Gastroesophageal sphincter (tissue), 4 donors: ENCODE results near the gene SIPA1L3. TPM values are rescaled to one million over a fixed set of nuclear protein-coding genes. Genes with fewer than 3 reads are reported as not detected.

Experiments
- ATAC-seq: fragments of 150-250 bp; one replicate; pipeline ENCODE4 v1.9.1; 2016; ENCODE audit warnings: mild to moderate bottlenecking, moderate library complexity
- H3K27ac ChIP-seq, 4 donors: fragments of 200-600 bp; sonication (generic) in 3 of 4; 1 replicate in 3 of 4; 2 replicates in 1 of 4; pipeline ENCODE4 v1.5.1; 2016 to 2019
- H3K27me3 ChIP-seq: fragments of 200-600 bp; sonication (generic); one replicate; pipeline ENCODE4 v1.5.1; 2019
- H3K36me3 ChIP-seq, 2 donors: fragments of 200-600 bp; sonication (generic); one replicate each; pipeline ENCODE4 v1.5.1; 2019; ENCODE audit warnings: control low read depth in 1 of 2
- H3K4me1 ChIP-seq, 3 donors: fragments of 200-600 bp; sonication (generic); 1 replicate in 2 of 3; 2 replicates in 1 of 3; pipeline ENCODE4 v1.5.1; 2016 to 2019; ENCODE audit warnings: control low read depth in 2 of 3
- H3K4me3 ChIP-seq, 2 donors: fragments of 200-600 bp; sonication (generic); one replicate each; pipeline ENCODE4 v1.5.1; 2019; ENCODE audit warnings: mild to moderate bottlenecking in 1 of 2, moderate library complexity in 1 of 2
- H3K9me3 ChIP-seq, 3 donors: fragments of 200-600 bp; sonication (generic); one replicate each; pipeline ENCODE4 v1.5.1; 2017 to 2019; ENCODE audit warnings: control low read depth in 2 of 3
- EP300 ChIP-seq: sonication (generic); formaldehyde crosslinking; IDR thresholded peaks from one replicate; pipeline ENCODE4 v1.6.1; 2017; ENCODE audit warnings: antibody characterized with exemption, mild to moderate bottlenecking
- POLR2A ChIP-seq, 2 donors: fragments of 450-650 bp; IDR thresholded peaks; one replicate each; pipeline ENCODE4 v1.6.1; 2017; ENCODE audit warnings: antibody characterized with exemption in 2 of 2, mild to moderate bottlenecking in 2 of 2, moderate library complexity in 1 of 2
- POLR2AphosphoS5 ChIP-seq: sonication (generic); formaldehyde crosslinking; IDR thresholded peaks from one replicate; pipeline ENCODE4 v1.6.1; 2017; ENCODE audit warnings: antibody characterized with exemption
- WGBS, 2 donors: methylation state at CpG; one replicate each; pipeline ENCODE4 v1.1.5; 2018; ENCODE audit warnings: low coverage in 1 of 2; 5-methylcytosine and 5-hydroxymethylcytosine counted together
- total RNA-seq, 4 donors: library from RNA; depleted of rRNA; stranded (reverse); fragments of >200 nt; gene quantifications; one replicate each; pipeline ENCODE4 v1.1.0, GENCODE V29; 2016
- TF ChIP-seq, protein P1 (sequence below), 4 experiments: fragments of 200-600 bp in 2 of 4; fragments of 450-650 bp in 2 of 4; sonication (generic) in 1 of 4; IDR thresholded peaks; one replicate each; pipeline ENCODE4 v1.5.1; 2017 to 2019; ENCODE audit warnings: antibody characterized with exemption in 4 of 4, mild to moderate bottlenecking in 2 of 4, moderate library complexity in 2 of 4

Gene SIPA1L3
- total RNA-seq, 4 donors from 2014 or later, result 5.9 to 20.2 (median 11.8) TPM

DNA sequence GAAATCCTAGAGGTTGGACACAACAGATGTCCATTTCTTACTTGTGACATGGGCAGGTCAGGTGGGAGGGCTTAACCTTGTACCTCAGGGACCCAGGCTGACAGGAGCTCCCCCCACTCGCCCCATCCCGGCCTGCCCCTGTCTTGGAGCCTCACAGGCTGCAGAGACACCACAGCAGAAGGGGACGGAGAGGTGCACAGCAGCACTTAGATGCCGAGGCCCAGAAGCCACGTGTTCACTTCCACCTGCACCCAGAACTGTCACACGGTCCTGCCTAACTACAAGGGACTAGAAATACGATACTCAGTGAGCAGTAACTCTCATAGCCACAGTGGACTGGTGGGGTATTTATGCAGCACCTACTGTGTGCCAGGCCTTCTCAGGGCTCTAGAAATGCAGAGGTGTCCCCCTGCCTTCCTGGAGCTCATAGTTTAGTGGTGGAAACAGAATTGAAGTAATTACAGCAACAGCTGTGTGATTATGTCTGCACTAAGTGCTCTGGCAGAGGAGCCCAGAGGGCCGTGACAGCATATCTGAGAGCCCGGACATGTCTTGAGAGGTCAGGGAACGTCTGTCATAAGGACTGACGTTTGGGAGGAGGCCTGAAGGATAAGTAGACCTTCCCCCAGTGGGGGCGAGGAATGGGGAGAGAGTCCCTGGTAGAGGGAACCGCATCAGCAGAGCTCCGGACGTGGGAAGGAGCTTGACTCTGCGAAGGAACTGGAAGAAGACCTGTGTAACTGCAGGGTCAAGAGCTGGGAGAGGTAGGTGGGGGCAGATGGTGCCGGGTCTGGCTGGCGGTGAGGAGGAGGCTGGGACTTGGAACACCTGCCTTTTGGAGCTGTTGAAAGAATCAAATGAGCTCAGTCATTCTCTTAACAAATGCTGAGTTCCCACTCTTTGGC is 130.0 kb downstream of the SIPA1L3 start:
- H3K36me3 ChIP-seq, result no peaks in the 10 kb centered on the region
- ATAC-seq, result no peak
- H3K27me3 ChIP-seq, result no peaks in the 10 kb centered on the region
- no peak overlapping the region for H3K4me3 ChIP-seq
- peaks cover 0 to 13% (median 0%) of the 10 kb centered on the region in 3 donors for H3K4me1 ChIP-seq
- WGBS, 2 donors, result 59 to 71% methylated on average over 7 to 9 of the region's 18 CpGs
- H3K9me3 ChIP-seq, result no peaks in the 10 kb centered on the region
- H3K27ac ChIP-seq, result no peak overlapping the region
- TF ChIP-seq POLR2A (IDR thresholded peaks at IDR 0.05), result no peak
- TF ChIP-seq POLR2AphosphoS5, result no peak
- TF ChIP-seq, protein P1, sequence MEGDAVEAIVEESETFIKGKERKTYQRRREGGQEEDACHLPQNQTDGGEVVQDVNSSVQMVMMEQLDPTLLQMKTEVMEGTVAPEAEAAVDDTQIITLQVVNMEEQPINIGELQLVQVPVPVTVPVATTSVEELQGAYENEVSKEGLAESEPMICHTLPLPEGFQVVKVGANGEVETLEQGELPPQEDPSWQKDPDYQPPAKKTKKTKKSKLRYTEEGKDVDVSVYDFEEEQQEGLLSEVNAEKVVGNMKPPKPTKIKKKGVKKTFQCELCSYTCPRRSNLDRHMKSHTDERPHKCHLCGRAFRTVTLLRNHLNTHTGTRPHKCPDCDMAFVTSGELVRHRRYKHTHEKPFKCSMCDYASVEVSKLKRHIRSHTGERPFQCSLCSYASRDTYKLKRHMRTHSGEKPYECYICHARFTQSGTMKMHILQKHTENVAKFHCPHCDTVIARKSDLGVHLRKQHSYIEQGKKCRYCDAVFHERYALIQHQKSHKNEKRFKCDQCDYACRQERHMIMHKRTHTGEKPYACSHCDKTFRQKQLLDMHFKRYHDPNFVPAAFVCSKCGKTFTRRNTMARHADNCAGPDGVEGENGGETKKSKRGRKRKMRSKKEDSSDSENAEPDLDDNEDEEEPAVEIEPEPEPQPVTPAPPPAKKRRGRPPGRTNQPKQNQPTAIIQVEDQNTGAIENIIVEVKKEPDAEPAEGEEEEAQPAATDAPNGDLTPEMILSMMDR (IDR thresholded peaks at IDR 0.05), result no peak
- no peak for TF ChIP-seq EP300

DNA sequence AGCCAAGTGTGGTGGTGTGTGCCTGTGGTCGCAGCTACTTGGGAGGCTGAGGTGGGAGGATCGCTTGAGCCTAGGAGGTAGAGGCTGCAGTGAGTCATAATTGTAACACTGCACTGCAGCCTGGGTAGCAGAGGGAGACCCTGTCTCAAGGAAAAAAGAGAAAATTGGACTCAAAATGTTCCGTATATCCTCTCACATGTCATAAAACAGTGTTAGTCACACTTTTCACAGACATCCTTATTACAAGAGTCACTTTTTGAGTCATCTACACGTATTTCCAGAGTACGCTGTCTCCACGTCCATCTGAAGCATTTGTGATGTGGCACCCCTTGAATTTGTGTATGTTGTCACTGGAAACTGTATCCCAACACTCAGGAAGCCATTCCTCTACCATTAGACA is 133.0 kb downstream of the SIPA1L3 start:
- no peak overlapping the region for H3K4me3 ChIP-seq
- no peaks in the 10 kb centered on the region for H3K36me3 ChIP-seq
- H3K9me3 ChIP-seq, result no peaks in the 10 kb centered on the region
- no peaks in the 10 kb centered on the region for H3K27me3 ChIP-seq
- H3K27ac ChIP-seq, result no peak overlapping the region
- TF ChIP-seq POLR2A (IDR thresholded peaks at IDR 0.05) (no peak), POLR2AphosphoS5 (no peak), EP300 (no peak)
- TF ChIP-seq, protein P1 (IDR thresholded peaks at IDR 0.05), result no peak
- ATAC-seq, result no peak
- peaks cover 0 to 13% (median 0%) of the 10 kb centered on the region in 3 donors for H3K4me1 ChIP-seq
- 83 to 89% methylated on average over 6 of the region's 6 CpGs for WGBS, 2 donors

DNA sequence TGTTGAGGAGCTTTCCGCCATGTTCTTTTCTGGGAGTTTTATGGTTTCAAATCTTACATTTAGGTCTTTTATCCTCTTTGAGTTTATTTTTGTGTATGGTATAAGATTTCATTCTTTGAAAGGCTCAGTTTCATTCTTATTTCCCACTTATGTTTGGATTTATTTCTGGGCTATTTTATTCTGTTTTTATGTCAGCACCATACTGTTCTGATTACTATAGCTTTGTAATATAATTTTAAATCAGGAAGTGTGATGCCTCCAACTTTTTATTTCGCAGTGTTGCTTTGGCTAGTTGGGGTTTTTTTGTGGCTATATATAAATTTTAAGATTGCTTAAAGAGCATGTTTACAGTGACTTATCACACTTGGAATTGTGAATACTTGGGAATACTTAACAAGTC is 135.1 kb downstream of the SIPA1L3 start:
- WGBS, 2 donors, result 100% methylated on average over 2 of the region's 2 CpGs
- H3K27me3 ChIP-seq, result no peaks in the 10 kb centered on the region
- no peak overlapping the region for H3K27ac ChIP-seq
- ATAC-seq, result no peak
- TF ChIP-seq, protein P1 (IDR thresholded peaks at IDR 0.05), result no peak
- no peak for TF ChIP-seq POLR2A (IDR thresholded peaks at IDR 0.05)
- no peak for TF ChIP-seq EP300
- TF ChIP-seq POLR2AphosphoS5, result no peak
- H3K36me3 ChIP-seq, result peaks cover 0 to 4% of the 10 kb centered on the region in 2 donors
- no peaks in the 10 kb centered on the region for H3K9me3 ChIP-seq
- no peak overlapping the region for H3K4me3 ChIP-seq
- no peaks in the 10 kb centered on the region for H3K4me1 ChIP-seq

DNA sequence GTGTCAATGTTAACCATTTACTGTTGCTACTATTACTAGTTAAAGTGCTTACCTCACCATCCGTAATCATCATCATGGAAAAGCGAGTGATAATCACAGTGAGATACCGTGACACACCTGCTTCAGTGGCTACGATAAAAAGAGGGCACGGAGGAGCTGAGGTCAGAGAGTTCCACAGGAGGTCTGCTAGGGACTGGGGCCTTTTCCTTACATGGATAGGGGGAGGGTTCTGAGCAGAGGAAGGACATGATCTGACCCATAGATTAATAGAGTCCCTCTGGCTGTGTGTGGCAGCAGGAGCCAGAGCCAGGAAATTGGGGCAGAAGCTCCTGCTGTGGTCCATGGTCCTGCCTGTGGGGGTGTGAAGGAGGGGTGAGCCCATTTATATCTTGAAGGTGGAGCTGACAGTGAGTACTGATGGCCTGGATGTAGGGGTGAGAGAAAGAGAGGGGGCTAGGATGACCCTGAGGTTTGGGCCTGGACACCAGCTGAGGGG is 136.7 kb downstream of the SIPA1L3 start:
- Histone ChIP-seq H3K36me3 (peaks cover 0 to 4% of the 10 kb centered on the region in 2 donors), H3K4me1 (no peaks in the 10 kb centered on the region), H3K9me3 (no peaks in the 10 kb centered on the region), H3K27ac (no peak overlapping the region), H3K27me3 (no peaks in the 10 kb centered on the region), H3K4me3 (no peak overlapping the region)
- TF ChIP-seq, protein P1 (IDR thresholded peaks at IDR 0.05), result no peak
- no peak for TF ChIP-seq POLR2A (IDR thresholded peaks at IDR 0.05)
- TF ChIP-seq POLR2AphosphoS5, result no peak
- no peak for TF ChIP-seq EP300
- 88 to 90% methylated on average over 5 of the region's 5 CpGs for WGBS, 2 donors
- no peak for ATAC-seq
